Measurements from ENCODE around the gene KCNT1. TPM values are rescaled to one million over a fixed set of nuclear protein-coding genes. Genes with fewer than 3 reads are reported as not detected.

Gene KCNT1
- total RNA-seq, 1 experiment from 2014 or later: 0.17 TPM

DNA sequence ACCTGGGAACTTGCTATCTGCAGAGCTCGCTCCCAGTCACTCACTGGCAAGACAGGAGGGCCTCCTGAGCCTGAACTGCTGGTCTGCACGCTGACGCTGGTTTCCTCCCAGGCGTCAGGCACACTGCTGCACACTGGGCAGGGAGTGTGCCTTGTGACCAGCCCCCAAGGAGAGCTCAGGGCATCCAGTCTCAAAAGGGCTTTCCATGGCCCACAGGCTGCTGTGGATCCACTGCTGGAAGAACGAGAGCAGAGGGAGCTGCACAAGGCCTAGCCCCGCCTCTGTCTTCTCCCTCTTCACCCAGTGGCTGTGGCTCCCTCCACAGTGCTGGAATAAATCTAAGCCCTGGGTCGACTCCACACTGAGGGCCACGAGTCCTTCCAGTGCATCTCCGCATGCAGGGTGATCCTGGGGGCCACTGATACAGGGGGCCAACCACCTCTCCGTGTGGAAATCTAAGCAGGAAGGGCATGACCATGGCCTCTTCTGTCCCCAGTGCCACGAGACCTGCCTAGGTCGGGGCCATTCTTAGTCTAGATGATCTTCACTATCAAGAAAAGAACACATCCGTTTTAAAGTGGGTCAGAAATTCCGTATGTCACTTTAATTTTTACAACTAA lies 111.8 kb downstream of the KCNT1 start:
- H3K4me1 ChIP-seq (ENCODE audit: control insufficient read depth in 1 of 2, insufficient read depth in 2 of 2, low read length in 2 of 2): no peaks in the 10 kb centered on the region
- H3K9ac ChIP-seq (ENCODE audit: low read length): no peak overlapping the region
- H3K36me3 ChIP-seq (ENCODE audit: control insufficient read depth in 1 of 2, insufficient read depth in 2 of 2, low read length in 2 of 2): peaks cover 50 to 59% of the 10 kb centered on the region in 2 experiments
- BruUV-seq (replicated peaks): no TSS peak
- DNase-seq (ENCODE audit: low read depth, low spot score) (no peak), ATAC-seq (no peak)
- no peak overlapping the region for H3K27ac ChIP-seq (ENCODE audit: low read depth, low read length)
- intact Hi-C loops (cut with micrococcal nuclease): no loop called here
- ChIA-PET RAD21 (ENCODE audit: low non-redundant PET in 1 of 2, low total read pairs in 2 of 2, uncharacterized antibody in 2 of 2, unreplicated experiment in 2 of 2) (no interaction called here), POLR2A (no interaction called here), CTCF (no interaction called here)
- no peak overlapping the region for H3K4me3 ChIP-seq (replicated peaks in 1 of 2; ENCODE audit: low read depth in 1 of 2, low read length in 2 of 2)
- H3K79me2 ChIP-seq (ENCODE audit: insufficient read depth, low read length): no peaks in the 10 kb centered on the region
- TF ChIP-seq RAD21 (IDR thresholded peaks at IDR 0.05; ENCODE audit: low read depth): no peak
- no peak for TF ChIP-seq CBX3 (IDR thresholded peaks at IDR 0.05; ENCODE audit: low read depth)
- TF ChIP-seq, protein P1, sequence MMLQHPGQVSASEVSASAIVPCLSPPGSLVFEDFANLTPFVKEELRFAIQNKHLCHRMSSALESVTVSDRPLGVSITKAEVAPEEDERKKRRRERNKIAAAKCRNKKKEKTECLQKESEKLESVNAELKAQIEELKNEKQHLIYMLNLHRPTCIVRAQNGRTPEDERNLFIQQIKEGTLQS (IDR thresholded peaks at IDR 0.05): no peak
- no peak for TF ChIP-seq EGR1 (IDR thresholded peaks at IDR 0.05; ENCODE audit: low read depth)
- no peak for TF ChIP-seq ELF1 (IDR thresholded peaks at IDR 0.05; ENCODE audit: borderline replicate concordance, low read depth)
- no peak for TF ChIP-seq SP1 (IDR thresholded peaks at IDR 0.05; ENCODE audit: low read depth)
- no peak for TF ChIP-seq CTCF (IDR thresholded peaks at IDR 0.05 in 2 of 3, conservative IDR thresholded peaks at IDR 0.05 in 1 of 3; ENCODE audit: borderline replicate concordance in 1 of 3, insufficient read depth in 1 of 3, low read depth in 2 of 3, low read length in 2 of 3)
- no peak for TF ChIP-seq SIN3A (IDR thresholded peaks at IDR 0.05; ENCODE audit: low read depth)
- no peak for TF ChIP-seq ZFX (IDR thresholded peaks at IDR 0.05)
- no peak for TF ChIP-seq ZBTB33 (IDR thresholded peaks at IDR 0.05; ENCODE audit: extremely low read depth, insufficient replicate concordance, low read length)
- TF ChIP-seq EZH2phosphoT487 (IDR thresholded peaks at IDR 0.05; ENCODE audit: borderline replicate concordance): no peak
- TF ChIP-seq CEBPB (IDR thresholded peaks at IDR 0.05; ENCODE audit: low read depth): no peak
- TF ChIP-seq, protein P2, sequence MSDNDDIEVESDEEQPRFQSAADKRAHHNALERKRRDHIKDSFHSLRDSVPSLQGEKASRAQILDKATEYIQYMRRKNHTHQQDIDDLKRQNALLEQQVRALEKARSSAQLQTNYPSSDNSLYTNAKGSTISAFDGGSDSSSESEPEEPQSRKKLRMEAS (IDR thresholded peaks at IDR 0.05): no peak
- TF ChIP-seq JUND (IDR thresholded peaks at IDR 0.05): no peak
- TF ChIP-seq YY1 (IDR thresholded peaks at IDR 0.05; ENCODE audit: extremely low read depth, insufficient replicate concordance, low read depth, low read length): no peak
- no peak for TF ChIP-seq TCF7L2 (IDR thresholded peaks at IDR 0.05; ENCODE audit: borderline replicate concordance, extremely low read depth, insufficient read depth, insufficient read length)
- TF ChIP-seq SRF (IDR thresholded peaks at IDR 0.05; ENCODE audit: low read depth): no peak
- TF ChIP-seq POLR2AphosphoS5 (IDR thresholded peaks at IDR 0.05; ENCODE audit: low read depth, low read length): no peak
- TF ChIP-seq EZH2 (IDR thresholded peaks at IDR 0.05): no peak
- TF ChIP-seq, protein P3, sequence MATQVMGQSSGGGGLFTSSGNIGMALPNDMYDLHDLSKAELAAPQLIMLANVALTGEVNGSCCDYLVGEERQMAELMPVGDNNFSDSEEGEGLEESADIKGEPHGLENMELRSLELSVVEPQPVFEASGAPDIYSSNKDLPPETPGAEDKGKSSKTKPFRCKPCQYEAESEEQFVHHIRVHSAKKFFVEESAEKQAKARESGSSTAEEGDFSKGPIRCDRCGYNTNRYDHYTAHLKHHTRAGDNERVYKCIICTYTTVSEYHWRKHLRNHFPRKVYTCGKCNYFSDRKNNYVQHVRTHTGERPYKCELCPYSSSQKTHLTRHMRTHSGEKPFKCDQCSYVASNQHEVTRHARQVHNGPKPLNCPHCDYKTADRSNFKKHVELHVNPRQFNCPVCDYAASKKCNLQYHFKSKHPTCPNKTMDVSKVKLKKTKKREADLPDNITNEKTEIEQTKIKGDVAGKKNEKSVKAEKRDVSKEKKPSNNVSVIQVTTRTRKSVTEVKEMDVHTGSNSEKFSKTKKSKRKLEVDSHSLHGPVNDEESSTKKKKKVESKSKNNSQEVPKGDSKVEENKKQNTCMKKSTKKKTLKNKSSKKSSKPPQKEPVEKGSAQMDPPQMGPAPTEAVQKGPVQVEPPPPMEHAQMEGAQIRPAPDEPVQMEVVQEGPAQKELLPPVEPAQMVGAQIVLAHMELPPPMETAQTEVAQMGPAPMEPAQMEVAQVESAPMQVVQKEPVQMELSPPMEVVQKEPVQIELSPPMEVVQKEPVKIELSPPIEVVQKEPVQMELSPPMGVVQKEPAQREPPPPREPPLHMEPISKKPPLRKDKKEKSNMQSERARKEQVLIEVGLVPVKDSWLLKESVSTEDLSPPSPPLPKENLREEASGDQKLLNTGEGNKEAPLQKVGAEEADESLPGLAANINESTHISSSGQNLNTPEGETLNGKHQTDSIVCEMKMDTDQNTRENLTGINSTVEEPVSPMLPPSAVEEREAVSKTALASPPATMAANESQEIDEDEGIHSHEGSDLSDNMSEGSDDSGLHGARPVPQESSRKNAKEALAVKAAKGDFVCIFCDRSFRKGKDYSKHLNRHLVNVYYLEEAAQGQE (IDR thresholded peaks at IDR 0.05; ENCODE audit: low read depth): no peak
- H2AFZ ChIP-seq (ENCODE audit: low read depth, low read length, poor library complexity, severe bottlenecking): no peak overlapping the region
- no peaks in the 10 kb centered on the region for H3K27me3 ChIP-seq (ENCODE audit: insufficient read depth, low read length)
- H3K9me2 ChIP-seq (ENCODE audit: insufficient read depth): no peaks in the 10 kb centered on the region
- H3K4me2 ChIP-seq (ENCODE audit: low read length): no peak overlapping the region
- H4K20me1 ChIP-seq (ENCODE audit: insufficient read depth): no peaks in the 10 kb centered on the region
- H3K9me3 ChIP-seq (ENCODE audit: control insufficient read depth in 1 of 2, insufficient read depth in 1 of 2, low read depth in 1 of 2, low read length in 2 of 2): no peaks in the 10 kb centered on the region

Data from HCT116 (cell line).